ENCODE results near the gene WDR54. TPM values are rescaled to one million over a fixed set of nuclear protein-coding genes. Genes with fewer than 3 reads are reported as not detected.

WDR54 gene
- polyA plus RNA-seq, 1 experiment = 14.5 TPM

DNA sequence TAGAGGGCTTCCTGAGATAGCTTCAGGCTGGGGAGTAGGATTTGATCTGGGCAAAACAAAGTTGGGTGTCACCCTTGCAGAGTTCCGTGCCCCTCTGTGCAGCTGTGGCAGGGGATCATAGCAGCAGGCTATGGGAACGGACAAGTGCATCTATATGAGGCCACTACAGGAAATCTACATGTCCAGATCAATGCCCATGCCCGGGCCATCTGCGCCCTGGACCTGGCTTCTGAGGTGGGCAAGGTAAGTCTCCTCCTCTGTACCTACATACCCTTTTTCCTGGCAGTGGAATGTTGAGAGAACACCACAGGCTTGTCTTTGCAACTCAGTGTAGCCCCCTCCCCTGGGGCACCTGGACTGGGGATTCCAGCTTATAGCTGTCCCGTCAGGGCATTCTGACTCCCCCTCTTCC lies 3.5 kb downstream of the WDR54 start:
- ChIA-PET POLR2A (no interaction called here), CTCF (no interaction called here)
- Histone ChIP-seq H3K9me3 (ENCODE audit: control insufficient read depth, insufficient read depth, low read length) (no peaks in the 10 kb centered on the region), H3K27me3 (ENCODE audit: control insufficient read depth, insufficient read depth, low read length) (peaks cover 2% of the 10 kb centered on the region), H3K4me3 (ENCODE audit: low read depth, low read length) (no peak overlapping the region), H3K27ac (ENCODE audit: low read depth, low read length) (no peak overlapping the region)
- TF ChIP-seq, protein P1, sequence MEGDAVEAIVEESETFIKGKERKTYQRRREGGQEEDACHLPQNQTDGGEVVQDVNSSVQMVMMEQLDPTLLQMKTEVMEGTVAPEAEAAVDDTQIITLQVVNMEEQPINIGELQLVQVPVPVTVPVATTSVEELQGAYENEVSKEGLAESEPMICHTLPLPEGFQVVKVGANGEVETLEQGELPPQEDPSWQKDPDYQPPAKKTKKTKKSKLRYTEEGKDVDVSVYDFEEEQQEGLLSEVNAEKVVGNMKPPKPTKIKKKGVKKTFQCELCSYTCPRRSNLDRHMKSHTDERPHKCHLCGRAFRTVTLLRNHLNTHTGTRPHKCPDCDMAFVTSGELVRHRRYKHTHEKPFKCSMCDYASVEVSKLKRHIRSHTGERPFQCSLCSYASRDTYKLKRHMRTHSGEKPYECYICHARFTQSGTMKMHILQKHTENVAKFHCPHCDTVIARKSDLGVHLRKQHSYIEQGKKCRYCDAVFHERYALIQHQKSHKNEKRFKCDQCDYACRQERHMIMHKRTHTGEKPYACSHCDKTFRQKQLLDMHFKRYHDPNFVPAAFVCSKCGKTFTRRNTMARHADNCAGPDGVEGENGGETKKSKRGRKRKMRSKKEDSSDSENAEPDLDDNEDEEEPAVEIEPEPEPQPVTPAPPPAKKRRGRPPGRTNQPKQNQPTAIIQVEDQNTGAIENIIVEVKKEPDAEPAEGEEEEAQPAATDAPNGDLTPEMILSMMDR (IDR thresholded peaks at IDR 0.05; ENCODE audit: low read depth, low read length) = no peak
- no peak for DNase-seq (ENCODE audit: low read depth, low spot score)

DNA sequence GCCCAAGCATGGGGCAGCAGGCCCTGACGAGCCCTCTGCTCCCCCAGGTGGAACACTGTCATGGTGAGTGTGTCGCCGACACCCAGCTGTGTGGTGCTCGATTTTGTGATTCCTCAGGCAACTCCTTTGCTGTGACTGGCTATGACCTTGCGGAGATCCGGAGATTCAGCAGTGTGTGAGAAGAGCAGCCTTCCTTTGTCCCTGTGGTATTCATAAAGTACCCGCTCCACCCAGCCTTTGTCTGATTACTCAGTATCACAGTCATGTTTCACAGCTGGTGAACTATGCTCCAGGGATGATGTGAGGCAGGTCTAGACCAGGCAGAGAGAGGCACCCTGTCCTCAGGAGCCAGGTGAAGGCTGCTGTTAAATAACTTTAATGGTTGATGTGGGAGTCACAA lies 4.0 kb downstream of the WDR54 start:
- Histone ChIP-seq H3K27ac (ENCODE audit: low read depth, low read length) (no peak overlapping the region), H3K4me3 (ENCODE audit: low read depth, low read length) (no peak overlapping the region), H3K9me3 (ENCODE audit: control insufficient read depth, insufficient read depth, low read length) (no peaks in the 10 kb centered on the region), H3K27me3 (ENCODE audit: control insufficient read depth, insufficient read depth, low read length) (no peaks in the 10 kb centered on the region)
- DNase-seq (ENCODE audit: low read depth, low spot score) = no peak
- TF ChIP-seq, protein P1 (IDR thresholded peaks at IDR 0.05; ENCODE audit: low read depth, low read length) = no peak
- CTCF ChIA-PET = no interaction called here
- POLR2A ChIA-PET = no interaction called here

DNA sequence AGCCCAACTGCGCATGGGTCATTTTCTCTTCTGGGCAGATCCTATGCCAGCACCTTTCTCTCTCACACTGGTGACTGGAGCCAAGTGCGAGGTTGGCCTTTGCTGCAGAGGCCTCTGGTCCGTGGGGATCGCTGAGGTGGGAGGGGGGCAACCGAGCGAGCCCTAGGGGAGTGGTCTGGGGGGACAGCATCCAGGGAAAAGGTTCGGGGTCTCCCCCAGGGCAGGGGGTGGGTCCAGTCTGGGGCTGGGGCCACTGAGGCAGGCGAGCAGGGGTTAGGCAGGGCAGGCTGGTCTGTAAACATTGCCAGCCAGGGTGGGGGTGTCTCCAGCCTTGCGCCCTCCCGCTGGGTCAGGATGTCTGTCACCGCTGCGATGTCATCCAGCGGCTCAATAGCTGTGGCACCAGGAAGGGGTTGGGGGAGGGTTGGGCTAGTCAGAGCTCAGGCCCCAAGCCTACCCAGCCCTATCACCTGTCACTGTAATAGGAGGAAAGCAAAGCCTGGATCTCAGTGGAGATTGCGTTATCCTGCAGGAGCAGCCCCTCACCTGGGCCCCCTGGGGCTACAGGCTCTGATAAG lies 4.7 kb downstream of the WDR54 start:
- no peak overlapping the region for H3K27ac ChIP-seq (ENCODE audit: low read depth, low read length)
- no peak overlapping the region for H3K4me3 ChIP-seq (ENCODE audit: low read depth, low read length)
- H3K27me3 ChIP-seq (ENCODE audit: control insufficient read depth, insufficient read depth, low read length) = no peaks in the 10 kb centered on the region
- TF ChIP-seq, protein P1 (IDR thresholded peaks at IDR 0.05; ENCODE audit: low read depth, low read length) = no peak
- H3K9me3 ChIP-seq (ENCODE audit: control insufficient read depth, insufficient read depth, low read length) = no peaks in the 10 kb centered on the region
- CTCF ChIA-PET = no interaction called here
- no peak for DNase-seq (ENCODE audit: low read depth, low spot score)
- POLR2A ChIA-PET = no interaction called here

DNA sequence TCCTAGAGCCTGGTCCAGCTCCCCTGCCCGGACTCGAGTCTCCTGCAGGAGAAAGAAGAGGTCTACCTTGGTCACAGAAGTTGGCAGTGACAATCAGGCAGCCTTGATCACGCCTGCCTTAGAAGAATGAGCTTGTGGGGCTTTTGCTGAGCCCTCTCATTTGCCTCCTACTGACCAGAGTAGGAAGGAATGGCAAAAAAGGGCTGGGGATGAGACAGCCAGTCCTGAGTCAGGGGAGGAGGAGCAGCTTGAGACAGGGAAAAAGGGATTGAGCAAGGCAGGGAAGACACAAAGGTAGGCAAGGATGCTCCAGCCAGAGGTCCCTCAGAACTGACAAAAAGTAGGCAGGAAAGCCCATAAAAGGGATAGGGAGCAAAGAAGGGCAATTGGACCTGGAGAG lies 6.0 kb downstream of the WDR54 start:
- POLR2A ChIA-PET = interaction anchor here (0.7 kb wide), 1 partner anchor 36 kb away, joined by 5 read pairs; no protein-coding TSS in a partner anchor
- CTCF ChIA-PET = no interaction called here
- H3K9me3 ChIP-seq (ENCODE audit: control insufficient read depth, insufficient read depth, low read length) = no peaks in the 10 kb centered on the region
- H3K4me3 ChIP-seq (ENCODE audit: low read depth, low read length) = no peak overlapping the region
- TF ChIP-seq, protein P1 (IDR thresholded peaks at IDR 0.05; ENCODE audit: low read depth, low read length) = no peak
- H3K27ac ChIP-seq (ENCODE audit: low read depth, low read length) = no peak overlapping the region
- no peaks in the 10 kb centered on the region for H3K27me3 ChIP-seq (ENCODE audit: control insufficient read depth, insufficient read depth, low read length)
- no peak for DNase-seq (ENCODE audit: low read depth, low spot score)

DNA sequence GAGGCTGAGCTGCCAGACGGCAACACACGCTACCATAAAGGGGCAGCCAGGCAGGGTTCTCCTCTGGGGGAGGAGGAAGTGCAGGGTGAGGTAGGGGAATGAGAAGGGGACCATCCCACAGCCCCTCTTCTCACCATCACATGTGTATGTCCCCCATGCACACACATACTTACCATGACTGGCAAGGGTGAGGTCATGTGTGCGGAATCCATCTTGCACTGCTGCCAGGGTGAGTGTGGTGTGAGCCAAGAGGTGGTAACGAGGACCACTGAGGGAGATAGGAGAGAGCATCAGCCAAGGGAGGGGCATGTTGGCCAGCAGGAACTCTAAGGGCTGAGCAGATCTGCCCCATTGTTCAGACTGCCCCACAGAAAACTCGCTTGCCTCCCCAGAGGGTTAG lies 7.1 kb downstream of the WDR54 start:
- no peaks in the 10 kb centered on the region for H3K9me3 ChIP-seq (ENCODE audit: control insufficient read depth, insufficient read depth, low read length)
- ChIA-PET POLR2A (no interaction called here), CTCF (no interaction called here)
- H3K4me3 ChIP-seq (ENCODE audit: low read depth, low read length) = no peak overlapping the region
- no peak for DNase-seq (ENCODE audit: low read depth, low spot score)
- H3K27ac ChIP-seq (ENCODE audit: low read depth, low read length) = no peak overlapping the region
- TF ChIP-seq, protein P1 (IDR thresholded peaks at IDR 0.05; ENCODE audit: low read depth, low read length) = no peak
- H3K27me3 ChIP-seq (ENCODE audit: control insufficient read depth, insufficient read depth, low read length) = no peaks in the 10 kb centered on the region

All from AG04450 (cell line).